ENCODE measurements around the gene JCHAIN.

DNA sequence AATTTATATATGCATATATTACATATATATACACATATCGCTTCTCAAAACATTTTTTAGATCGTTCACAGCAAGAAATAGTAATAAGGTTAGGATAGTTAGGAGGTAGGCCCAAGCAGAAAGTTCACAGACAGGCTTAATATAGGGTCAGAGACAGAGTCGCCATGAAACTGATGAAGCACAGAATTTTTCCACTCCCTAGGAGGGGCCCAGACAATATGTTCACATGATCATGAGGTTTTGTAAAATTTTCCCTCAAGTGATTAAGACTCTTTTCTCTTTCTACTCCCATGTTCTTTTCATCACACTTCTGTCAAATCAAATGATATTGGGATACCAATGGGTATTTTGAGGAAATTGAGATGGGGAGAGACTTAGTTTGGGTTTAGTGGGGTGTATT is 43.0 kb downstream of the JCHAIN start:
- TF ChIP-seq, protein P1, sequence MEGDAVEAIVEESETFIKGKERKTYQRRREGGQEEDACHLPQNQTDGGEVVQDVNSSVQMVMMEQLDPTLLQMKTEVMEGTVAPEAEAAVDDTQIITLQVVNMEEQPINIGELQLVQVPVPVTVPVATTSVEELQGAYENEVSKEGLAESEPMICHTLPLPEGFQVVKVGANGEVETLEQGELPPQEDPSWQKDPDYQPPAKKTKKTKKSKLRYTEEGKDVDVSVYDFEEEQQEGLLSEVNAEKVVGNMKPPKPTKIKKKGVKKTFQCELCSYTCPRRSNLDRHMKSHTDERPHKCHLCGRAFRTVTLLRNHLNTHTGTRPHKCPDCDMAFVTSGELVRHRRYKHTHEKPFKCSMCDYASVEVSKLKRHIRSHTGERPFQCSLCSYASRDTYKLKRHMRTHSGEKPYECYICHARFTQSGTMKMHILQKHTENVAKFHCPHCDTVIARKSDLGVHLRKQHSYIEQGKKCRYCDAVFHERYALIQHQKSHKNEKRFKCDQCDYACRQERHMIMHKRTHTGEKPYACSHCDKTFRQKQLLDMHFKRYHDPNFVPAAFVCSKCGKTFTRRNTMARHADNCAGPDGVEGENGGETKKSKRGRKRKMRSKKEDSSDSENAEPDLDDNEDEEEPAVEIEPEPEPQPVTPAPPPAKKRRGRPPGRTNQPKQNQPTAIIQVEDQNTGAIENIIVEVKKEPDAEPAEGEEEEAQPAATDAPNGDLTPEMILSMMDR (IDR thresholded peaks at IDR 0.05; ENCODE audit: low read length), result no peak
- TF ChIP-seq EZH2 (IDR thresholded peaks at IDR 0.05; ENCODE audit: borderline replicate concordance, low read length), result no peak

Data from OCI-LY1 (cell line).